Nephron (organoid): Measurements from ENCODE around the gene PRSS33.

Source experiments
- H3K27ac Mint-ChIP-seq, 3 experiments: 2 replicates each; pipeline ENCODE4 v1.8.0; 2020; ENCODE audit warnings: mixed read lengths in 3 of 3, mild to moderate bottlenecking in 2 of 3, moderate library complexity in 1 of 3
- H3K27me3 Mint-ChIP-seq: 2 replicates; pipeline ENCODE4 v1.8.0; 2021; ENCODE audit warnings: low read depth, mild to moderate bottlenecking, moderate library complexity, mixed read lengths
- H3K36me3 Mint-ChIP-seq: 2 replicates; pipeline ENCODE4 v1.8.0; 2020; ENCODE audit warnings: low read depth, mixed read lengths
- H3K4me1 Mint-ChIP-seq: 2 replicates; pipeline ENCODE4 v1.8.0; 2020; ENCODE audit warnings: mixed read lengths
- H3K4me3 Mint-ChIP-seq, 3 experiments: 2 replicates each; pipeline ENCODE4 v1.8.0; 2020; ENCODE audit warnings: mild to moderate bottlenecking in 3 of 3, mixed read lengths in 3 of 3, moderate library complexity in 2 of 3
- H3K9me3 Mint-ChIP-seq: 2 replicates; pipeline ENCODE4 v1.8.0; 2020; ENCODE audit warnings: mixed read lengths
- TF ChIP-seq, protein P1 (sequence below), 3 experiments: fragments of 200-600 bp; sonication (generic); IDR thresholded peaks; one replicate each; pipeline ENCODE4 v1.5.0; 2021; ENCODE audit warnings: antibody characterized with exemption in 3 of 3; ENCODE audit not compliant: unreplicated experiment in 3 of 3

Gene PRSS33

DNA sequence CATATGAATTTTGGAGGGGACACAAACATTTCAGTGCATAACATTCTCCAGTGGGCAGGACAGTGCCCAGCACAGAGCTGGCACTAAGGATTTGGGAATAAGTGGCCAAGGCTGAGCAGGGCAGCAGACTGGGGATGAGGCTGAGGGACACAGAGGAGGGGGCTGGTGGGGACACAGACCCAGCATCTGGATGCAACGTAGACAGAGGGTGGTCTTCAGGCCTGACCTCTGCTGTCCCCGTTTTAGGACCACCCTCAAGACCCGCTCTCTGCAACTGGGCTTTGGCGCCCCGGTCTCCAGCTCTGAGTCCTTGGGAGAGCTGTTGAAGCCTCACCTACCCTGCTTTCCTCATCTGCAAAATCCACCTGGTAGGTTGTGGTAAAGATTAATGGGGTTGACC, 3.3 kb upstream of the PRSS33 start:
- Mint-ChIP-seq H3K36me3 (no peaks in the 10 kb centered on the region), H3K27ac (no peak overlapping the region), H3K9me3 (no peaks in the 10 kb centered on the region), H3K27me3 (peaks cover 34% of the 10 kb centered on the region), H3K4me1 (no peaks in the 10 kb centered on the region), H3K4me3 (no peak overlapping the region)
- TF ChIP-seq, protein P1, sequence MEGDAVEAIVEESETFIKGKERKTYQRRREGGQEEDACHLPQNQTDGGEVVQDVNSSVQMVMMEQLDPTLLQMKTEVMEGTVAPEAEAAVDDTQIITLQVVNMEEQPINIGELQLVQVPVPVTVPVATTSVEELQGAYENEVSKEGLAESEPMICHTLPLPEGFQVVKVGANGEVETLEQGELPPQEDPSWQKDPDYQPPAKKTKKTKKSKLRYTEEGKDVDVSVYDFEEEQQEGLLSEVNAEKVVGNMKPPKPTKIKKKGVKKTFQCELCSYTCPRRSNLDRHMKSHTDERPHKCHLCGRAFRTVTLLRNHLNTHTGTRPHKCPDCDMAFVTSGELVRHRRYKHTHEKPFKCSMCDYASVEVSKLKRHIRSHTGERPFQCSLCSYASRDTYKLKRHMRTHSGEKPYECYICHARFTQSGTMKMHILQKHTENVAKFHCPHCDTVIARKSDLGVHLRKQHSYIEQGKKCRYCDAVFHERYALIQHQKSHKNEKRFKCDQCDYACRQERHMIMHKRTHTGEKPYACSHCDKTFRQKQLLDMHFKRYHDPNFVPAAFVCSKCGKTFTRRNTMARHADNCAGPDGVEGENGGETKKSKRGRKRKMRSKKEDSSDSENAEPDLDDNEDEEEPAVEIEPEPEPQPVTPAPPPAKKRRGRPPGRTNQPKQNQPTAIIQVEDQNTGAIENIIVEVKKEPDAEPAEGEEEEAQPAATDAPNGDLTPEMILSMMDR (IDR thresholded peaks at IDR 0.05; ENCODE audit: unreplicated experiment in 3 of 3): no peak

DNA sequence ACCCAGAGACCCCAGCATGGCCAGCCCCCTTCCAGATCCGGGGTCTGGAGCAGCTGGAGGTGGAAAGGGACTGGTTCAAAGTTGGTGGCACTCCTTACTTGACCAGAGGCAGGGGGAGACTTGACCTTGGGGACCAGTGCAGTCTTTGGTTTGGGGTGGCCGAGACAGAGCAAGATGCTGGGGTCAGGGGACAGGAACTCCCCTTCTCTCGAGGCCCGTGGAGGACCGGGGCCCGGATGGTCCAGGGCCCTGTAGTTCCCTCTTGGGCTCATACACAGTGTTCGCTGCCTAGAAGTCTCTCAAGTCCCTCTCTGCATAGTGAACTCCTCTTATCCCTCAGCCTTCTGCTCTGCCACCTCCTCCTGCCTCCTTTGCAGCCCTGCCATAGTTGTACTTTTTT, 601 bp upstream of the PRSS33 start:
- H3K4me1 Mint-ChIP-seq: no peaks in the 10 kb centered on the region
- peaks cover 26% of the 10 kb centered on the region for H3K27me3 Mint-ChIP-seq
- TF ChIP-seq, protein P1 (IDR thresholded peaks at IDR 0.05; ENCODE audit: unreplicated experiment in 3 of 3): no peak
- no peak overlapping the region for H3K27ac Mint-ChIP-seq
- no peak overlapping the region for H3K4me3 Mint-ChIP-seq
- H3K9me3 Mint-ChIP-seq: no peaks in the 10 kb centered on the region
- H3K36me3 Mint-ChIP-seq: no peaks in the 10 kb centered on the region

DNA sequence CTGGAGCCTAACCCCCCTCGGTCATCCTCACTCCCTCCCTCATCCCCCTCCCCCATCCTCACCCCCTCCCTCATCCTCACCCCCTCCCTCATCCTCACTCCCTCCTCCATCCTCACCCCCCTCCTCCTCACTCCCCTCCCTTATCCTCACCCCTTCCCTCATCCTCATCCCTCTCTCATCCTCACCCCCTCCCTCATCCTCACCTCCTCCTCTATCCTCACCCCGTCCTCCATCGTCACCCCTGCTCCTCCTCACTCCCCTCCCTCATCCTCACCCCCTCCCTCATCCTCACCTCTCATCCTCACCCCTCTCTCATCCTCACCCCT, 571 bp downstream of the PRSS33 start:
- no peak overlapping the region for H3K27ac Mint-ChIP-seq
- H3K4me1 Mint-ChIP-seq: no peaks in the 10 kb centered on the region
- H3K9me3 Mint-ChIP-seq: no peaks in the 10 kb centered on the region
- no peaks in the 10 kb centered on the region for H3K36me3 Mint-ChIP-seq
- TF ChIP-seq, protein P1 (IDR thresholded peaks at IDR 0.05; ENCODE audit: unreplicated experiment in 3 of 3): no peak
- H3K4me3 Mint-ChIP-seq: no peak overlapping the region
- peaks cover 19% of the 10 kb centered on the region for H3K27me3 Mint-ChIP-seq

DNA sequence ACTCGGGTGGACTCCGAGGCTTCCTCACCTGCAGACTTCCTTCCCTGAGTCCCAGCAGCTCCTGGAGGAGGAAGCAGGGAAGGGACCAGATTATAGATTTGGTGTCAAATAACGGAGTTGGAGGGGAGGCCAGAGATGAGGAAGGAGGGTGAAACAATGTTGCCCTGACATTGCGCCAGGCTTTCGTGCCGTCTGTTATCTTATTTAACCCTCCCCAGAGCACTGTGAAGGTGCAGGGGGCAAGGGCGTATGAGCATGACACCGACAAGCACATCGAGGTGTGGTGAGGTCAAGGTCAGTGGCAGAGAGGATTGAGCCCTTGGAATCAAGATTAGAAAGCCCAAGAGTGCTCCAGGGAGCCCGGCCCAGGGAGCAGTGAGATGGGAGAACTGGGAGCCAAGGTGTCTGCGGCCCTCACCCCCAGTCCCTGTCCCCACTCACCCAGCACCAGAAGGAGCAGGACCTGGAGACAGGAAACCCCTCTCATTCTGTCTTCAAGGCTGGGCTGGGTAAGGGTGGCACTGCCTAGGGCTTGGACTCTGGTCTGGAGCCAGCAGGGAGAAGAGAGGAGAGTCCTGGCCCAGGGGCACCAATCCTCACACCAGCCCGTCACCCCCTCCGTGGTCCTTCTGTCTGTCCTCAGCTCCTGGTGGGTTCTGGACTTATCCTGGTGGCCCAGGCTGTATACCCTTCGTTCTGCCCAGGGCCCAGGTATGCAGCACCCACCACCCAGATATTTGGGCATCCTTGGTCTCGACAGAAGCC, 1.1 kb downstream of the PRSS33 start:
- Mint-ChIP-seq H3K27me3 (peaks cover 16% of the 10 kb centered on the region), H3K36me3 (no peaks in the 10 kb centered on the region), H3K27ac (no peak overlapping the region), H3K9me3 (no peaks in the 10 kb centered on the region), H3K4me3 (no peak overlapping the region), H3K4me1 (no peaks in the 10 kb centered on the region)
- TF ChIP-seq, protein P1 (IDR thresholded peaks at IDR 0.05; ENCODE audit: unreplicated experiment in 3 of 3): no peak

DNA sequence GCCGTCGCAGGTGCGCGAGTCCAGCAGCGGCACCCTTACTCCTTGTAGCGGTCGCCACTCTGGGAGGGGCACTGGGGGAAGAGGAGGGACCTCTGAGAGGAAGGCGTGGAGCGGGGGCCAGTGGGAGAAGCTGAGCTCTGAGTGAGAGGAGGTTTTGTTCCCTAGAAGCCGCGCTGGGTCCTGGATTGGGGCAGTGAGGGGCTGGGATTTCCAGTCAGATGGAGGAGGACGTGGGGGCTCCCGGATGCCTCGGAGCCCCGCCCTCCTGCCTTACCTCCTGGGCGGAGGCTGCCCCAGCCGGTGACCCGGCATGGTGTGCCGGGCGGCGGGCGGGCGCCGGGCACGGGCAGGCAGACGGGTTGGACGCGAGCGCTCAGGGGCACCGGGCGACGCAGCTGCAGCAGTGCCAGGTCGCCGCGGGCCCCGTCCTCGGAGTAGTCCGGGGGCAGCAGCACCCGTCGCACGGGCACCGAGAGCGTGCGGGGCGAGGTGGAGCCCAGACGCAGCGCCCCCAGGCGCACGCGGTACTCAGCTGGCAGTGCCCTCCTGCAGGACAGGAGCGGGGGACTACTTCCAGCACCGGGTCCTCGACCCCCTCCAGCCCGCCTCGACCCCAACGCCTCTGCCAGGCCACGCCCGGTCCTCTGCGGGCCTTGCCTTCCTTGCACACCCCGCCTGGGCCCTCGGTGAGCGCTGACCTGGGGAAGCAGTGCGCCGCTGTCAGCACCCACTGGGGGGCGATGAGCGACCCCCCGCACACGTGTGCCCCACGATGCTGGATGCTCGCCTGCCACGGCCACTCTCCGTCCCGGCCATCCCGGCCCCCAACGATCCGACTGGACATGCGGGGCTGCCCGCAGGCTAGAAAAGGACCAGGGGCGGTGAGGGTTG, 2.0 kb downstream of the PRSS33 start:
- H3K36me3 Mint-ChIP-seq: no peaks in the 10 kb centered on the region
- no peaks in the 10 kb centered on the region for H3K4me1 Mint-ChIP-seq
- peaks cover 12% of the 10 kb centered on the region for H3K27me3 Mint-ChIP-seq
- no peaks in the 10 kb centered on the region for H3K9me3 Mint-ChIP-seq
- TF ChIP-seq, protein P1 (IDR thresholded peaks at IDR 0.05; ENCODE audit: unreplicated experiment in 3 of 3): no peak
- H3K4me3 Mint-ChIP-seq: no peak overlapping the region
- no peak overlapping the region for H3K27ac Mint-ChIP-seq
